Stimulated activated CD8-positive, alpha-beta memory T cell treated with anti-CD3 and anti-CD28 coated beads, Interleukin-4, amount 100 ng/mL, for 48 hours (primary cell): ENCODE data around the gene CAMK1D.
A peak's percentile ranks its signal among the peaks of the same experiment; 100 is the strongest.
"Not testable (repeated sequence)": the region's sequence is repeated elsewhere in the genome, so short reads cannot be mapped to it uniquely, and the experiment has no call there.

Experiments
- DNase-seq: peaks from one replicate; pipeline ENCODE4 v3.0.0-alpha.2; 2020

Gene CAMK1D

GRCh38 chr10:12431151-12432101 is 82.1 kb downstream of the CAMK1D start:
- no peak for DNase-seq

DNA sequence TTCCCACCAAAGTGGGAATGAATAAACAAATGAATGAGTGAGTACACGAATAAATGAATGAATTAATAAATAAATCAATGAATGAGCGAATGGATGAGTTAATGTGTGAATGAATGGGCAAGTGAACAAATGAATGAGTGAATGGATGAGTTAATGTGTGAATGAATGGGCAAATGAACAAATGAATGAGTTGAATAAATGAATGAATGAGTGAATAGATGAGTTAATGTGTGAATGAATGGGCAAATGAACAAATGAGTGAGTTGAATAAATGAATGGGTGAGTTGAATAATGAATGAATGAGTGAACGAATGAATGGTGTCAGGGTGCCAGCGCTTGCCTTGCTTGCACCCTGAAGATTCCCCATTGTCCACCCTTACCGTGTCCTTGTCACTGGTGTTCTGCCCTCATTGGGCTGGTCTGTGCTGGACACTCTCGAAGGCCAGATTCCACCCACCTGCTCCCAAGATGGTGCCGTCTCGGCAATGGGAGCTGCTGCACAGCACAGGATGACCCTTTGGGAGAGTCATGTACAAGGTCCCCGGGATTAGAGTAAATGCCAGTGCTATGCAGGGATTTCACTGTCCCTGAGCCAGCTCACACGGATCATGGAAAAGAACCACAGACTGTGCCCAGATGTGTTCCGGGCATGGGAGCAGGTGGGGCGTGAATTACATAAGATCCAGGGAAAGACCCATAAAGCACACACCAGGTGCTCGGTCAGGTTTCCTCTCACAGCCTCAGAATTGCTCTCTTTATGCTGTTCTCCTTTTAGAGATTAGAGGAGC is 83.2 kb downstream of the CAMK1D start:
- no peak for DNase-seq

- no peak for DNase-seq
Measured at GRCh38 chr10:12434277-12434676, 84.9 kb downstream of the CAMK1D start.

DNA sequence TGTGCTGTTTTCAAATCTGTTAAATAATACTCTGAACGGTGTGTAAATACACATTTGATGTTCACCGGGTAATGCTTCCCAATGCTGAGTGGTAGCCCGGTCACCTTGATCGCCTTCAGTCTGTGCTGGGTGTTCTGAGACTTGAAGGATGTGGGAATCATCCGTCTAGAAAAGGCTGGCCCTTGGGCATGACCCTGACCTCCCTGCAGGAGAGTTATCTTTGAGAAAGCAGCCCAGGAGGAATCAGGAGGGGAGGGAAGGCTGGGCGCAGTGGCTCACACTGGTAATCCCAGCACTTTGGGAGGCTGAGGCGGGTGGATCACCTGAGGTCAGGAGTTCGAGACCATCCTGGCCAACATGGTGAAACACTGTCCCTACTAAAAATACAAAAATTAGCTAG is 85.3 kb downstream of the CAMK1D start:
- not testable (repeated sequence) for DNase-seq

GRCh38 chr10:12435348-12435747 is 86.0 kb downstream of the CAMK1D start:
- DNase-seq = no peak

- no peak for DNase-seq
Measured at GRCh38 chr10:12438919-12439692, 89.8 kb downstream of the CAMK1D start.

GRCh38 chr10:12439767-12440166 is 90.4 kb downstream of the CAMK1D start:
- DNase-seq = peak; percentile 30

DNA sequence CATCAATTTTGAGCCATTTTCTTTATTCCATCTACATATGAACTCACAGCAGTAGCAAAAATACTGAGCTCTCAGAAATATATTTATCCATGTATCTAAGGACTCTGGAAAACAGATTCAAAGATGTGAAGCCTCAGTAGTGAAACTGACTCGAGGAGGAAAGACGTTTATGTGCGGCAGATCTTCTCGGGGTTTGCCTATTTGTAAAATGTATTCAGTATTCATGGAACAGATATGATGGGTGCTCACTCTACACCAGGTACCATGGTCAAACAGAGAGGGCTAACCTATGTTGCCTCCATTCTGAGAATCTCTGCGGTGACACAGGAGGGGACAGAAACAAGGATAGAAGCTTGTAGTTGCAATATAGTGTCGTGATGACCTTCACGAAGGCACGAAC is 93.7 kb downstream of the CAMK1D start:
- DNase-seq = no peak

GRCh38 chr10:12444981-12445700 is 95.8 kb downstream of the CAMK1D start:
- DNase-seq = no peak

DNA sequence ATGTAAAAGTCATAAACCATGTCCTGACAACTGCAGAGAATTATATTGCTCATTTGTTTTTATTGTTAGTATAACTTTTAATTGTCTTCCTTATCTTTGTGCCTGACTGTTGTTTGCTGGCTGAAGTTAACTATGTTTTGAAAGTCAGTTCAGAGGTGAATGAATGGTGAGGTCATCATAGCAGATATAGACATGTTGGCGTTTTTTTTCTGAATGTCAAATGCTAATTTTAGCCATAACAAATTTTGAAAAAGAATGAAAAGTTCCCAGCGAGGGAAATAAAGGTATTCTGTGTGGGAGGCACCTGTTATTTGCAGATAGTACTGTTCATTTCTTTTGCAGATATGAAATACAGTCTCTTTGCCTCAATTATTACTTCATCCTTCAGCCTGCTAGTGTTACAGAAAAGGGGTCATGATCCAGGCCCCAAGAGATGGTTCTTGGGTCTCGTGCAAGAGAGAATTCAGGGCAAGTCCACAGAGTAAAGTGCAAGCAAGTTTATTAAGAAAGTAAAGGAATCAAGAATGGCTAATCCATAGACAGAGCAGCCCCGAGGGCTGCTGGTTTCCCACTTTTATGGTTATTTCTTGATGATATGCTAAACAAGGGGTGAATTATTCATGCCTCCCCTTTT is 96.5 kb downstream of the CAMK1D start:
- DNase-seq = no peak

DNA sequence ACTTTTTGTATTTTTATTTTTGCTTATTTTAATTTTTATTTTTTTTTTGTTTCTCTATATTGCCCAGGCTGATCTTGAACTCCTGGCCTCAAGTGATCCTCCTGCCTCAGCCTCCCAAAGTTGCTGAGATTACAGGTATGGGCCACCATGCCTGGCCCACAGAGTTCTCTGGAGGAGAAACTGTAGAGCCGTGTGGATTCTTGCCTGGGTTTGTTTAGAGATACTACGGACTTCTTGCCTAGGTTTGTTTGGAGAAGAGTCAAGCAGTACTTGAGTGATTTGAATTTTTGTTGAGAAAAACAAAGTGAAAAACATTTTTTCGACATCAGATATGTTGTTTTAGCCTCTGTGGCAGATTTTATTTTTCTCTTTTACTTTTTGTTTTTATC is 99.0 kb downstream of the CAMK1D start:
- no peak for DNase-seq

DNA sequence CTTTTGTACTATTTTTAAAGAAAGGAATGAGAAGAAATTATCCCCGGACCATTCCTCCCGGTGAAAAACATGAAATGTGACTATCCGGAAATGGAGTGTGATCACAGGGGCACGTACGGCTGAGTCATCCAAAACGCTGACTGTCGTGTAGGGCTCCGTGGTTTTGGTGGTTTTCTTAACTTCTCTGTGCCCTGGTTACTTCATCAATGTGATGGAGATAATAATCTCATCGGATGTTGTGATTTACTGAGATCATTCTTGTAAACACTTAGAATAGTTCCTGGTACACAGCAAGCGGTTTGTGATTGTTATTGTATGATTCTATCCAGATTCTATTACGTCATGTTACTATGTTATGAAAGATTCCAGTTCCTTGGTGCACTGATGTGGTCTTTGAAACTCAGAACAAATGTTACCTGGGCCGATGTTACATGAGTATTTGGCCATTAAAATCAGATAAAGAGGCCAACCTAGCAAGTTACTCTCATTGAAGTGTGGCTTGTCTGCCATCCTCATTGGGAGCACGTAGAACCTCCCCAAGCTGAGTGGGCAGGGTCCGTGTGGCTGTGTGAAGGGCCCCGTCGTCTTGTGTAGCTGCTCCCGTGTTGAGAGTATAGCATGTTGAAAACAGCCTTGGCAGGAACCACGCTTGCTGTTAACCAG is 99.5 kb downstream of the CAMK1D start:
- DNase-seq = peak; percentile 76

DNA sequence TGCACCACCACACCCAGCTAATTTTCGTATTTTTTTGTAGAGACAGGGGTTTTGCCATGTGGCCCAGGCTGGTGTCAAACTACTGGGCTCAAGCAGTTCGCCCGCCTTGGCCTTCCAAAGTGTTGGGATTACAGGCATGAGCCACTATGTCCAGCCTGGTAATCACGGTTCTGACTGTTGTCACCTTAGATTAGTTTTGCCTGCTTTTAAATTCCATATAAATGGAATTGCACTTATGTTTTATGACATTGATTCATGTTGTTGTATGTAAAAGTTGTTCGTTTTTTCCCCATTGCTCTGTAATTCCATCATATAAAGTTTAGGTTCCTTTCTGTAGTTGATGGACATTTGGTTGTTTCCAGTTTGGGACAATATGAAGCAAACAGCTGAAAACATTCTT is 106.0 kb downstream of the CAMK1D start:
- no peak for DNase-seq

DNA sequence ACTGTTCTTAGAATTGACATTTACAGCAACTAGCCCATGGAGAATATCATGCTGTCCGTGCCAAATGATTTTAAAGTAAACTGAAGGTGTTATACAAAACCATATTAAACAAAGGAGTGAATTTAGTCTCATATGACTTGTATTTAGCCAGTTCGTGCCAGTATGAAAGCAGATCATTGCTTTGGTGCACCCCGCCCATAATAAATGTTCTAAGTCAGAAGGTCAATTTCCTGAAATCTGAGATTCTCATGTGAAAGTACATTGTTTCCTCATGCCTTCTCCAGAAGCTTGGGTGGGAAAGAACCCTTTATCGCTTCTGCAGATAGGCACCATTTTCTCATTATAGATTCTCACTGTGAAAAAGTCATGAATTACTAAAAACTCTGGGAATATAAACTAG is 106.4 kb downstream of the CAMK1D start:
- DNase-seq = no peak

- DNase-seq = no peak
Measured at GRCh38 chr10:12459340-12459739, 110.0 kb downstream of the CAMK1D start.

GRCh38 chr10:12459762-12460161 is 110.4 kb downstream of the CAMK1D start:
- DNase-seq = no peak

GRCh38 chr10:12463459-12463838 is 114.1 kb downstream of the CAMK1D start:
- no peak for DNase-seq

DNA sequence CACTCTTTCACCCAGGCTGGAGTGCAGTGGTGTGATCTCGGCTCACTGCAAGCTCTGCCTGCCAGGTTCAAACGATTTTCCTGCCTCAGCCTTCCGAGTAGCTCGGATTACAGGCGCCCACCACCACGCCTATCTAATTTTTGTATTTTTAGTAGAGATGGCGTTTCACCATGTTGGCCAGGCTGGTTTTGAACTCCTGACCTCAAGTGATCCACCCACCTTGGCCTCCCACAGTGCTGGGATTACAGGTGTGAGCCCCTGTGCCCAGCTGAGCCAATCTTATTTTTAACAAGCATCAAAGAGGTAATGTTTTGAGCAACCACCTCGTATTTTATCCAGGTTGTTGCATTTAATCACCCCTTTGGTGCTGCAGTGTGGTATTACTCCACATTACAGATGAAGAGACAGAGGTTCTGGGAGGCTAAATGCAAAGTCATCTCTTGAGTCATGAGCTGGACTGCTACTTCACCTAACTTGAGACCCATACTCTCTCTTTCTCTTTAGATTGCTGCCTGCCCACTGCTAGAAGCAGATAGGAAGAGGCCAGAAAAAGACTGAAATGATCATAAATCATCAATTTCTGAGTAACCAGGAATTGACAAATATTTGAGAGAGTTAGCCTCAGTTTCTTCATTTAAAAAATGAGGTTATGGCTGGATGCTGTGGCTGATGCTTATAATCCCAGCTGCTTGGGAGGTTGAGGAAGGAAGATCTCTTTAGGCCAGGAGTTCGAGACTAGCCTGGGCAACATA is 116.2 kb downstream of the CAMK1D start:
- no peak for DNase-seq

- DNase-seq = no peak
Measured at GRCh38 chr10:12466704-12467305, 117.5 kb downstream of the CAMK1D start.

- no peak for DNase-seq
Measured at GRCh38 chr10:12469345-12469744, 120.0 kb downstream of the CAMK1D start.
